LHCN-M2 (cell line): Measurements from ENCODE around the gene ZNF785. TPM values are rescaled to one million over a fixed set of nuclear protein-coding genes. Genes with fewer than 3 reads are reported as not detected.
A peak's percentile ranks its signal among the peaks of the same experiment; 100 is the strongest.
"Not testable (repeated sequence)": the region's sequence is repeated elsewhere in the genome, so short reads cannot be mapped to it uniquely, and the experiment has no call there.

Source experiments
- DNase-seq: peaks from one replicate; pipeline ENCODE4 v3.0.0-alpha.2; 2012; ENCODE audit warnings: low read depth
- total RNA-seq: library from RNA; depleted of rRNA; stranded (reverse); fragments of >200 nt; gene quantifications from 2 replicates; pipeline ENCODE4 v1.2.3, GENCODE V29; 2014

The ZNF785 gene
- total RNA-seq, 1 experiment from 2014 or later, result 9.6 TPM

GRCh38 chr16:30602616-30603277, 17.2 kb upstream of the ZNF785 start:
- peak; percentile 72 for DNase-seq

GRCh38 chr16:30601966-30602365, 16.5 kb upstream of the ZNF785 start:
- DNase-seq, result no peak

DNA sequence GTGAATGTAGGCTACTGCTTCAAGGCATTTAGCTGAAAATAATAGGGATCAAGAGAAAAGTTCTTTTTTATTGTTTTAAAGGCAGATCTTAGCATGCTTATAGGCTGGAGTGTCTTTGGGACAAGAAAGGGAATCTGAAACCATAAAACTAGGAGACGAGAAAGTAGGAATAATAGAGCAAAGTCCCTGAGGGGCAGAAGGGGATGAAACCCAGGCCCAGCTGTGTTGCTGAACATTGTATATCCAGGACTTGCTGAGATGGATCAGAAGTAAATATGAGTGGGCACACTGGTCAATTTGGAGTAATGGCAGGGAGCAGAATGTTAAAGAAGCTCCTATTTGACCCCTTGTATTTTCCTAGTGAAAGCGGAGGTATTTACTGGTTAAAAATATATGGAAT, 15.4 kb upstream of the ZNF785 start:
- no peak for DNase-seq

DNA sequence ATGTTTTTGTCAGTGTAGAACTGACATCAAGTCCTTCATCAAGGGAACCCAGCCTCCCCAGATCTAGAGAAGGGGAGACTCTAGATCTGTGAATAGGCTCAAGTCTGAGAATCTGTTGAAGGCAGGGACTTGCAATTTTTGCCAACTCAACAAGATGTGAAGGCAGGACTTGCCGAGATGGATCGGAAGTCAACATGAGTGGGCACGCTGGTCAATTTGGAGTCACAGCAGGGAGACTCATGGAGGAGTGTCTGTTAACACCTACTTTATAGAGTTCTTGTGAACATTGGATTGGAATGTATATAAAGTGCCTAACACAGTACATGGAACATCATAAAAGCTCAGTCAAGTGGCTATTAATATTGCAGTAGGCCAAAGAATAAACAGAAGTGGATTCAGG, 14.7 kb upstream of the ZNF785 start:
- no peak for DNase-seq

DNA sequence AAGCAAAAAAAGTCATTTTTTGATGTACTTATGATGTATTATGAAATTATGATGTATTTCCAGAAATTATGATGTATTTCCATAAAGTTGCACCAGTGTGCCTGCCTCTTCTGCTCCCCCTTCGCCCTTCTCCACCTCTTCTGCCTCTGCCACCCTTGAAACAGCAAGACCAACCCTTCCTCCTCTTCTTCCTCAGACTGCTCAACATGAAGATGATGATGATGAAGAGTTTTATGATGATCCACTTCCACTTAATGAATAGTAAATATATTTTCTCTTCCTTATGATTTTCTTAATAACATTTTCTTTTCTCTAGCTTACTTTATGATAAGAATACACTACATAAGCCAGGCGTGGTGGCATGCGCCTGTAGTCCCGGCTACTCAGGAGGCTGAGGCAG, 7.4 kb upstream of the ZNF785 start:
- no peak for DNase-seq

DNA sequence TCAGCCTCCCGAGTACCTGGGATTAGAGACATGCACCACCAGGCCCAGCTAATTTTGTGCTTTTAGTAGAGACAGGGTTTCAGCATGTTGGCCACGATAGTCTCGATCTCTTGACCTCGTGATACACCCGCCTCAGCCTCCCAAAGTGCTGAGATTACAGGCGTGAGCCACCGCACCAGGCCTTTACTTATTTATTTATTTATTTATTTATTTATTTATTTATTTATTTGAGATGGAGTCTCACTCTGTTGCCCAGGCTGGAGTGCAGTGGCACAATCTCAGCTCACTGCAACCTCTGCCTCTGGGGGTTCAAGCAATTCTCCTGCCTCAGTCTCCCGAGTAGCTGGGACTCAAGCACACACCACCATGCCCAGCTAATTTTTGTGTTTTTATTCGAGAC, 5.4 kb upstream of the ZNF785 start:
- DNase-seq, result not testable (repeated sequence)

DNA sequence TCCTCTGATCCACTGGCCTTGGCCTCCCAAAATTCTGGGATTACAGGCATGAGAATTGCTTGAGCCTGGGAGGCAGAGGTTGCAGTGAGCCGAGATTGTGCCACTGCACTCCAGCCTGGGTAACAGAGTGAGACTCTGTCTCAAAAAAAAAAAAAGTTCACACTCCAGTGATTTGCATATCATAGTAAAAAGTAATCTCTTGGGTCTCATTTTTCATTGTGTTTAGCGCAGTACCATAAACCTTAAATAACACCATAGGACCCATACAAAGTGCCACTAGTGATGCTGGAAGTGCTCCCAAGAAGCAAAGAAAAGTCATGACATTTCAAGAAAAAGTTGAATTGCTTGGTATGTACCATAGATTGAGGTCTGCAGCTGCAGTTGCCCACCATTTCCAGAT, 4.1 kb upstream of the ZNF785 start:
- not testable (repeated sequence) for DNase-seq

DNA sequence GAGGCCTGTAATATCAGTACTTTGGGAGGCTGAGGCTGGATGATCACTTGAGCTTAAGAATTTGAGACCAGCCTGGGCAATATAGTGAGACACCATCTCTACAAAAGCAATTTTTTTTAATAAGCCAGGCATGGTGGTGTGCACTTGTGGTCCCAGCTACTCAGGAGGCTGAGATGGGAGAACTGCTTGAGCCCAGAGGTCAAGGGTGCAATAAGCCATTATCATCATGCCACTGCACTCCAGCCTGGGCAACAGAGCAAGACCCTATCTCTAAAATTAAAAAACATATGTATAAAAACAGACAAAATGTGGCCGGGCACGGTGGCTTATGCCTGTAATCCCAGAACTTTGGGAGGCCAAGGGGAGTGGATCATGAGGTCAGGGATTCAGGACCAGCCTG, 3.2 kb upstream of the ZNF785 start:
- no peak for DNase-seq

- no peak for DNase-seq
These were observed 486 bp downstream of the ZNF785 start for GRCh38 chr16:30585022-30585399.

- DNase-seq, result no peak
These were observed 2.7 kb downstream of the ZNF785 start for GRCh38 chr16:30582611-30583340.

DNA sequence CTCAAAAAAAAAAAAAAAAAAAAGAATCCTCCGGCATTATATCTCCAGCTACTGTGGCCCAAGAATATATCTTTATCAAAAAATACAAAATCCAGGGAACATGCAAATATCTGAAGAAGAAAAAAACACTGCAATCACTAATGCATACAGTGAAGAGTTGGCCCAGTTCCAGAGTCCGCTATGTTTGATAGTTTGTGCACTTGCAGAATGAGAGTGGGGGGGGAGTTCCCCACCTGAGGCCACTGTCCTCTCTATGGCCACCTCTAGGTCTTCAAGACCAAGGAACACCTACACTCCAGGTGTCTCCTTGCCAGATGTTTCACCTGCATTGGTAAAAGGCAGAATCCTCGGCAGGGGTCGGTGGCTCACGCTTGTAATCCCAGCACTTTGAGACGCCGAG, 4.0 kb downstream of the ZNF785 start:
- DNase-seq, result no peak

- DNase-seq, result no peak
These were observed 10.8 kb downstream of the ZNF785 start for GRCh38 chr16:30574678-30575077.

GRCh38 chr16:30571445-30572322, 13.8 kb downstream of the ZNF785 start, which contains the start of gene ZNF688:
Gene ZNF688, minus strand, starts transcription at chr16:30571714. Its CDS starts 85 bp downstream, at chr16:30571629.
- DNase-seq, result peak; percentile 98

GRCh38 chr16:30570636-30571444, 14.7 kb downstream of the ZNF785 start:
- DNase-seq, result peak; percentile 33

GRCh38 chr16:30569746-30570635, 15.5 kb downstream of the ZNF785 start:
- peak; percentile 8 for DNase-seq

DNA sequence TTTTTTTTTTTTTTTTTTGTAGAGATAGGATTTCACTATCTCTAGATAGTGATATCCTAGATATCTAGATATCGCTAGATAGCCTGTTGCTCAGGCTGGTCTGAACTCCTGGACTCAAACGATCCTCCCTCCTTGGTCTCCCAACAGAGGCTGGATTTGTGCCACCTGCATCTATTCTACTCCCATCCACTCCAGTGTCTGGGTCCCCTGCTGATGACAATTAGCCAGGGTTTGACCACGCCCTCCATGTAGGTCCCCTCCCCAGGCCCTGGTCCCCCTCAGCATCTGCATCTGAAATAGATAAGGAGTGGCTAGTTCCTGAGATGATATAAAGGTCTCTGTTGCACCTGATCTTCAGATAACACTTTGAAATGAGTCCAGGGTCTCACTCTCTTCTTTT, 16.2 kb downstream of the ZNF785 start:
- DNase-seq, result no peak

DNA sequence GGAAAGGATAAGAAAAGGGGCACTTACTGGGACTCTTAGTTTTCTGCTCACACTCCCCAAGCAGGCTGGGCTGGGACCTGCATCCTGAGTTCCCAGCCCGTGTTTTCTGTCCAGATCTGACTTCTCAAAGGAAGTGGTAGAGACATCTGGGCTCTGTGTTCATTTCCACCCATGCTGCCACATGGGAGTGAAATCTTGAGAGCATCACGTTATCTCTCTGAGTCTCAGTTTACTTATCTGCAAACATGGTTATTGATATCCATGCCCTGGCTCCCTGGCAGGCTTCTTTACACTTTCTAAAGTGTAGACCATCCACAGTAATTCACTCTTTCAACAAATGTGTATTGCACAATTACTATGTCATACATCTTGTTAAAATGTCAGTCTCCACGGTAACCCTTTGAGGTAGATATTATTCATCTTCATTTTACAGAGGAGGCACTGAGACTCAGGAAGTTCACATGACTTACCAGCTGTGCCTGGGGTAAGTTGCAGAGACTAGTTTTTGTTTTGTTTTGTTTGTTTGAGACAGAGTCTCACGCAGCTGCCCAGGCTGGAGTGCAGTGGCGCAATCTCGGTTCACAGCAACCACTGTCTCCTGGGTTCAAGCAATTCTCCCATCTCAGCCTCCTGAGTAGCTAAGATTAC, 17.4 kb downstream of the ZNF785 start:
- peak; percentile 93 for DNase-seq

DNA sequence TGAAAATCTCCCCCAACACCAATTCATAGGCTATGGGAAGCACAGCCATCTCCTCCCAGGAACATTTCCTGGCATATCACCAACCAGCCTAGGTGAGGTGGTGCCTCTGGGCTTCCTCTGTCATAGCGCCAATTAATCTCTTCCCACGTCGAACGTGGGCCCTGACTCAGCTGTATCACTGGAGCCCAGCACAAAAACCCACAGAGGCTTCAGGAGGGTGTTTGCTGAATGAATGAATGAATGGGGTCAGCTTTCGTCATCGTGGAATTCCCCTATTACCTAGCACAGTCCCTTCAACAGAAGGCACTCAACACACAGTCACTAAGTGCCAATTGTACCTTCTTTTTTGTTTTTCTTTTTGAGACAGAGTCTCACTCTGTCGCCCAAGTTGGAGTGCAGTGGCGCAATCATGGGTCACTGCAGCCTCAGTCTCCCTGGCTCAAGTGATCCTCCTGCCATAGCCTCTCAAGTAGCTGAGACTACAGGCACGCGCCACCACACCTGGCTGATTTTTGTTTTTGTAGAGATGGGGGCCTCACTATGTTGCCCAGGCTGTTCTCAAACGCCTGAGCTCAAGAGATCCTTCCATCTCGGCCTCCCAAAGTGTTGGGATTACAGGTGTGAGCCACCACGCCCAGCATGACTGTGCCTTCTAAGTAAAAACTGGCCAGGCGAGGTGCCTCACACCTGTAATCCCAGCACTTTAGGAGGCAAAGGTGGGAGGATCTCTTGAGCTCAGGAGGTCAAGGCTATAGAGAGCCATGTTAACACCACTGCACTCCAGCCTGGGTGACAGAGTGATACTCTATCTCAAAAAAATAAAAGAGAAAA, 18.1 kb downstream of the ZNF785 start:
- DNase-seq, result no peak

DNA sequence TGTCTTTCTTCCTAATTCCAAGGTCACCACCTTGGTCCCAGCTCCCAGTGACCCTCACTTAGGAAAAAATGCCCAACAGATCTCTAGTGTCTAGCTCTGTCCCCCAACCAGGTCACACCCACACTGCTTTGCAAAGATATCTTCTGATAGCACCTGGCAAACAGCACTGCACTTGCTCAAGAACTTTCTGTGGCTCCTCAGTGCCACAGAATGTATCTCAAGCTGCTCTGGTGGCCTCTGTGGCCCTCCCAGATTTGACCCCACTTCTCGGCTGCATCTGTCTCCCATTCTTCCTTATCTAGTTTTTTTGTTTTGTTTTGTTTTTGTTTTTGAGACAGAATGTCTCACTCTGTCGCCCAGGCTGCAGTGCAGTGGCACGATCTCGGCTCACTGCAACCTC, 19.0 kb downstream of the ZNF785 start:
- no peak for DNase-seq
